WERI-Rb-1 (cell line): ENCODE data around the gene MCOLN1.

ENCODE experiments used
- DNase-seq: peaks from one replicate; pipeline ENCODE4 v3.0.0-alpha.2; 2020
- H3K27ac ChIP-seq: fragments of 250-450 bp; sonication (Bioruptor Pico); 2 replicates; pipeline ENCODE4 v1.5.1; 2020; ENCODE audit warnings: mild to moderate bottlenecking, moderate library complexity
- H3K27me3 ChIP-seq: fragments of 250-450 bp; sonication (Bioruptor Pico); 2 replicates; pipeline ENCODE4 v1.5.1; 2021; ENCODE audit warnings: mild to moderate bottlenecking, low read depth, moderate library complexity; ENCODE audit not compliant: insufficient read depth, severe bottlenecking
- H3K36me3 ChIP-seq: fragments of 250-450 bp; sonication (Bioruptor Pico); 2 replicates; pipeline ENCODE4 v1.5.1; 2020; ENCODE audit warnings: mild to moderate bottlenecking, moderate library complexity
- H3K4me3 ChIP-seq: 2 replicates; pipeline ENCODE4 v1.5.1; 2011; ENCODE audit warnings: low read depth, mild to moderate bottlenecking, control low read depth, low read length
- H3K9me3 ChIP-seq: fragments of 250-450 bp; sonication (Bioruptor Pico); 2 replicates; pipeline ENCODE4 v1.5.1; 2021; ENCODE audit warnings: mild to moderate bottlenecking, moderate library complexity; ENCODE audit not compliant: severe bottlenecking
- TF ChIP-seq, protein P1 (sequence below): IDR thresholded peaks from 2 replicates; pipeline ENCODE4 v1.5.1; 2011; ENCODE audit warnings: low read depth, mild to moderate bottlenecking, control low read depth, inconsistent platforms, low read length

The MCOLN1 gene

DNA sequence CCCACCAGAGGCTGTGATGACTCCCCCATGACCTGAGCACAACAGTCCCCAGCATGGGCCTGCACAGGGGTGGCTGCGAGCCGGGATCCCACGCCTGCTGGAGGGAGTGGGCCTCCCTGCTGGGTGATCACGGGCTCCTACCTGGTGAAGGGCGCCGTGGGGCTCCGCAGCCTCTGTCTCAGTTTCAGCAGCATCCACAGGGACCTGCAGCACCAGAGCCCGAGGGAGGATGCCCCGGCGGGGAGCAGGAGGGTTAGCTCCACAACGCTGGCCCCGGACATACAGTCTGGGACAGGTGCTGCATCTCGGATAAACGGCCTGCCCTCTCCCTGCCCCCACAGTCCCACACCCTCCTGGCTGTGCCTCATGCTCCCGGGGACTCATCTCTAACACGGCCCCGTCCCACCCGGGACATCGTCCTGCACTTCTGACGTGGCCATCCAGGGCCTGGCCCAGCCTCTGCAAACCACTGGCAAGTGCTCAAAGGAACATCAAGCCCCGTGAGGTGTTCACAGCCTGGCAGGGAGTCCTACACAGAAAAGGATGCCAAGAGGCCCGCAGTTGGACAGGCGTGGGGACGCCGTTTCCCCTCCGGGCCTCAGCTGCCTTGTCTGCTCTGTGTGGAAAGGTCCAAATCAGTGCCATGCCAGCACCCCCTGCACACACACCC is 44.1 kb upstream of the MCOLN1 start:
- peaks cover 5% of the 10 kb centered on the region for H3K9me3 ChIP-seq
- no peaks in the 10 kb centered on the region for H3K27me3 ChIP-seq
- H3K4me3 ChIP-seq = no peak overlapping the region
- no peak for DNase-seq
- TF ChIP-seq, protein P1, sequence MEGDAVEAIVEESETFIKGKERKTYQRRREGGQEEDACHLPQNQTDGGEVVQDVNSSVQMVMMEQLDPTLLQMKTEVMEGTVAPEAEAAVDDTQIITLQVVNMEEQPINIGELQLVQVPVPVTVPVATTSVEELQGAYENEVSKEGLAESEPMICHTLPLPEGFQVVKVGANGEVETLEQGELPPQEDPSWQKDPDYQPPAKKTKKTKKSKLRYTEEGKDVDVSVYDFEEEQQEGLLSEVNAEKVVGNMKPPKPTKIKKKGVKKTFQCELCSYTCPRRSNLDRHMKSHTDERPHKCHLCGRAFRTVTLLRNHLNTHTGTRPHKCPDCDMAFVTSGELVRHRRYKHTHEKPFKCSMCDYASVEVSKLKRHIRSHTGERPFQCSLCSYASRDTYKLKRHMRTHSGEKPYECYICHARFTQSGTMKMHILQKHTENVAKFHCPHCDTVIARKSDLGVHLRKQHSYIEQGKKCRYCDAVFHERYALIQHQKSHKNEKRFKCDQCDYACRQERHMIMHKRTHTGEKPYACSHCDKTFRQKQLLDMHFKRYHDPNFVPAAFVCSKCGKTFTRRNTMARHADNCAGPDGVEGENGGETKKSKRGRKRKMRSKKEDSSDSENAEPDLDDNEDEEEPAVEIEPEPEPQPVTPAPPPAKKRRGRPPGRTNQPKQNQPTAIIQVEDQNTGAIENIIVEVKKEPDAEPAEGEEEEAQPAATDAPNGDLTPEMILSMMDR = no peak
- H3K27ac ChIP-seq = no peak overlapping the region
- no peaks in the 10 kb centered on the region for H3K36me3 ChIP-seq

DNA sequence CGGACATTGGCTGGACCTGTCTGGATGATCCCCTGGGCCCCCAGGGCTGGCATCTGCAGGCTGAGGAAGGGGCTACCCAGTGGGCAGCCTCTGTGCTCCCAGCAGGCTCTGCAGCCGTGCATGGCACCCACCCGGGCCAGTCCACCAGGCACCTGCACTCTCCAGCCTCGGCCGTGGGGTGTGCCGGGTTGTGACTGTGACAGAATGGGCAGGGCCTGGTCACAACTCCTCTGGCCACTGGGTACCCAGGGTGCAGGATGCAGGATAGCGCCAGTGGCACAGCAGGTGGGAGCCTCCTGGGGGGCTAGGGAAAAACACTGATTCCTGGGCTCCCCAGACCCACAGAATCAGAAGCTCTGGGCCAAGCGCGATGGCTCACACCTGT is 43.6 kb upstream of the MCOLN1 start:
- Histone ChIP-seq H3K27ac (no peak overlapping the region), H3K36me3 (no peaks in the 10 kb centered on the region), H3K4me3 (no peak overlapping the region), H3K27me3 (no peaks in the 10 kb centered on the region), H3K9me3 (peaks cover 5% of the 10 kb centered on the region)
- TF ChIP-seq, protein P1 = no peak
- DNase-seq = no peak

DNA sequence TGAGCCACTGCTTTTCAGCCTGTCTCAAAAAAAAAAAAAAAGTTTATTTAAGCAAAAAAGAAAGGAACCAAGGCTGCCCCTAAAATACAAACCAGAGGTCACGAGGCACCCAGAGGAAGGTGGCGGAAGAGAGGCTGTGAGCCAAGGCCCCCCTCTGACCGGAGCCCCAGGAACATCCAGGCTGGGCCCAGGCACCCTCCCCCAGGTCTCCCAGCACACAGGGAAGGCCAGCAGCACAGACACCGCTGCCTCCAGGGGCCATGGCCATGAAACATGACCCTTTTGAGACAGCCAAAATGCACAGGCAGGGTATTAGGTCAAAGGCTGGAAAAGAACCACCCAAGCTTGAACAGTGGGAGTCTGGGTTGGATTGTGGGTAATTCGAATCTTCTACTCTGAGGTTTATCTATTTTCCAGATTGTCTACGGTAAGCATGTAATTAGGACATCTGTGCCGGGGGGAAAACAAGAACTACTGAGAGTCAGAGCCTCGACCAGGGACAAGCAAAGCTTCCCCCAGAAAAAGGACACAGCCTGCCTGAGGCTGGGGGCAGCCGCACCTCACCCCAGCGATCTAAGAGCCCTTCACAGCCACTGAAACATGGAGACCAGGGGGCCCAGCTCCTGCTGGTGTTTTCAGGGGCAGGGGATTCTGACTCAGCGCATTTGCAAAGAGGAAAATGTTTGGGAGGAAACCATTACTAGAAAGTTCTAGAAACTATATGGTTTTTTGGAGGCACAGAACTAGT is 42.0 kb upstream of the MCOLN1 start:
- Histone ChIP-seq H3K36me3 (no peaks in the 10 kb centered on the region), H3K27me3 (no peaks in the 10 kb centered on the region), H3K9me3 (peaks cover 5% of the 10 kb centered on the region), H3K4me3 (no peak overlapping the region), H3K27ac (no peak overlapping the region)
- TF ChIP-seq, protein P1 = no peak
- no peak for DNase-seq

DNA sequence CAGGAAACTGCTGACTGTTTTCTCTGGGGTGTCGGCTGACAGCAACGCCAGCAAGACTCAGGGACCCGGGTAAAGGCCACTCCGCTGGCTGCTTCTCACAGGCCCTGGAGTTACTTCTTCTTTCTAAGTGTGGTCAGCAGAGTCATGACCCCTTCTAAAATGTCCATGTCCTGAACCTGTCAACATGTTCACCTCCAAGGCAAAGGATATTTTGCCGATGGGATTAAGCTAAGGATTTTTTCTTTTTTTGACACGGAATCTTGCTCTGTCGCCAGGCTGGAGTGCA is 41.5 kb upstream of the MCOLN1 start:
- H3K9me3 ChIP-seq = peaks cover 5% of the 10 kb centered on the region
- H3K27ac ChIP-seq = no peak overlapping the region

DNA sequence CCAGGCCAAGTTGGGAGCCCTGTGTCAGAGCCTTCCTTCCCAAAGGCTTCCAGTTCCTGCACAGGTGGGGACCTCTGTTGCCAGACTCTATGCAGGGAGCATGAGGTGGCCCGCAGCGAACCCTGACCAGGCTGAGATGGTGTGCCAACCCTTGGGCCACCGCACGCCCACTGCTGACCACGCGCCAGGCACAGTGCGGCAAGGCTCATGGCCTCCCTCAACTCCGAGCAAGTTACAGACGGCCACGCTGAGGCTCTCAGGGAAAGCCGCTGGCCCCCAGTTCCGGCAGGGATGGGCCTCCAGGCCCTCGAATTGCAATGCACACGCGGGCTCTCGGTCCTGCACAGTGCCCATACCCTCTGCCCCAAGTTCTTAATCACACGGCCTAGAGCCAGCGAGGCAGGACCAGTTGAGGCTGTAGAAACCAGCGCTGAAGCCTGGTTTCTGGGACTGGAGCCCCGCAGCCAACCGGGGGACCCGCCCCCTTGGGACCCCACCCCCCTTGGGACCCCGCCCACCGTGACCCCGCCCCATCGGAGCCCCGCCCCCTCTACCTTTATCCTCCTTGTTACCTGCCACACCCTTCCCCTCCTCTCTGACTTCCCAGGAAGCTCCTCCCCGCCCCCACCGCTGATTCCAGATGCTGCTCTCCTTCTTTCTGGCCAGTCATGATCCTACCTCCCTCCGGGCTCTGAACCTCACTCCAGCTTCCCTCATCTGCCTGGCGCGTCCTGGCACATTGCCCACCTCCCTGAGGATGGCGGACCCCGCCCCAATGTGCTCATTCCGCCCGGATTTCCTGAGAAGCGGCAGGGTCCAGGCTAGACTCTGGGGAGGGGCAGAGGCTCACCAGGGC is 39.6 kb upstream of the MCOLN1 start:
- DNase-seq = no peak
- Histone ChIP-seq H3K9me3 (peaks cover 5% of the 10 kb centered on the region), H3K36me3 (no peaks in the 10 kb centered on the region), H3K27ac (no peak overlapping the region), H3K4me3 (no peak overlapping the region), H3K27me3 (no peaks in the 10 kb centered on the region)
- TF ChIP-seq, protein P1 = no peak

More for the DNA sequence above, 41.5 kb upstream of the MCOLN1 start:
- DNase-seq = no peak
- TF ChIP-seq, protein P1 = no peak
- Histone ChIP-seq H3K4me3 (no peak overlapping the region), H3K27me3 (no peaks in the 10 kb centered on the region), H3K36me3 (no peaks in the 10 kb centered on the region)
